Measurements from ENCODE around the gene CLOCK.

The CLOCK gene

GRCh38 chr4:55444827-55445226 is 101.9 kb downstream of the CLOCK start:
- TF ChIP-seq REST (IDR thresholded peaks at IDR 0.05; ENCODE audit: low read depth) (no peak), MAX (IDR thresholded peaks at IDR 0.05) (no peak), TCF12 (IDR thresholded peaks at IDR 0.05; ENCODE audit: low read depth) (no peak), RAD21 (IDR thresholded peaks at IDR 0.05; ENCODE audit: low read depth) (peak; percentile 47)

- TF ChIP-seq TCF12 (IDR thresholded peaks at IDR 0.05; ENCODE audit: low read depth) = no peak
- TF ChIP-seq EGR1 (IDR thresholded peaks at IDR 0.05) = no peak
- TF ChIP-seq RAD21 (IDR thresholded peaks at IDR 0.05; ENCODE audit: low read depth) = no peak
- no peak for TF ChIP-seq MAX (IDR thresholded peaks at IDR 0.05)
- TF ChIP-seq YY1 (IDR thresholded peaks at IDR 0.05; ENCODE audit: low read depth) = no peak
- TF ChIP-seq FOXM1 (IDR thresholded peaks at IDR 0.05; ENCODE audit: borderline replicate concordance, low read depth) = no peak
- TF ChIP-seq CEBPB (IDR thresholded peaks at IDR 0.05) = no peak
- TF ChIP-seq EP300 (IDR thresholded peaks at IDR 0.05; ENCODE audit: borderline replicate concordance) = no peak
- no peak for TF ChIP-seq REST (IDR thresholded peaks at IDR 0.05; ENCODE audit: low read depth)
- TF ChIP-seq CREB1 (IDR thresholded peaks at IDR 0.05; ENCODE audit: low read depth) = no peak
- no peak for TF ChIP-seq USF1 (IDR thresholded peaks at IDR 0.05)
- TF ChIP-seq TAF1 (IDR thresholded peaks at IDR 0.05; ENCODE audit: low read depth) = no peak
- TF ChIP-seq ZBTB7A (IDR thresholded peaks at IDR 0.05; ENCODE audit: low read depth) = no peak
- TF ChIP-seq NFIC (IDR thresholded peaks at IDR 0.05) = no peak
- no peak for TF ChIP-seq TEAD4 (IDR thresholded peaks at IDR 0.05)
Observed at GRCh38 chr4:55442541-55442940, 104.2 kb downstream of the CLOCK start.

- TF ChIP-seq ZBTB7A (IDR thresholded peaks at IDR 0.05; ENCODE audit: low read depth) = no peak
- no peak for TF ChIP-seq TCF12 (IDR thresholded peaks at IDR 0.05; ENCODE audit: low read depth)
- no peak for TF ChIP-seq REST (IDR thresholded peaks at IDR 0.05; ENCODE audit: low read depth)
- no peak for TF ChIP-seq MAX (IDR thresholded peaks at IDR 0.05)
- TF ChIP-seq FOXM1 (IDR thresholded peaks at IDR 0.05; ENCODE audit: borderline replicate concordance, low read depth) = no peak
- no peak for TF ChIP-seq TAF1 (IDR thresholded peaks at IDR 0.05; ENCODE audit: low read depth)
- no peak for TF ChIP-seq RAD21 (IDR thresholded peaks at IDR 0.05; ENCODE audit: low read depth)
- no peak for TF ChIP-seq USF1 (IDR thresholded peaks at IDR 0.05)
- TF ChIP-seq NFIC (IDR thresholded peaks at IDR 0.05) = no peak
Observed at GRCh38 chr4:55440786-55441185, 105.9 kb downstream of the CLOCK start.

- no peak for TF ChIP-seq EP300 (IDR thresholded peaks at IDR 0.05; ENCODE audit: borderline replicate concordance)
- TF ChIP-seq NFIC (IDR thresholded peaks at IDR 0.05) = no peak
- no peak for TF ChIP-seq YY1 (IDR thresholded peaks at IDR 0.05; ENCODE audit: low read depth)
- no peak for TF ChIP-seq ZBTB7A (IDR thresholded peaks at IDR 0.05; ENCODE audit: low read depth)
- TF ChIP-seq CEBPB (IDR thresholded peaks at IDR 0.05) = no peak
- TF ChIP-seq EGR1 (IDR thresholded peaks at IDR 0.05) = no peak
- no peak for TF ChIP-seq TEAD4 (IDR thresholded peaks at IDR 0.05)
- no peak for TF ChIP-seq TAF1 (IDR thresholded peaks at IDR 0.05; ENCODE audit: low read depth)
- TF ChIP-seq MAX (IDR thresholded peaks at IDR 0.05) = no peak
- TF ChIP-seq USF1 (IDR thresholded peaks at IDR 0.05) = no peak
- TF ChIP-seq CREB1 (IDR thresholded peaks at IDR 0.05; ENCODE audit: low read depth) = no peak
Observed at GRCh38 chr4:55439023-55439422, 107.7 kb downstream of the CLOCK start.

Data from Ishikawa (cell line).